Subcutaneous adipose tissue (tissue), 4 donors: ENCODE measurements around the gene HOXC4. TPM values are rescaled to one million over a fixed set of nuclear protein-coding genes. Genes with fewer than 3 reads are reported as not detected.

Source experiments
- total RNA-seq, 4 donors: library from RNA; depleted of rRNA; stranded (reverse); fragments of >200 nt; gene quantifications; one replicate each; pipeline ENCODE4 v1.1.0, GENCODE V29; 2016
- TF ChIP-seq, protein P1 (sequence below): fragments of 450-650 bp; IDR thresholded peaks from one replicate; pipeline ENCODE4 v1.5.1; 2016; ENCODE audit warnings: low read depth, mild to moderate bottlenecking, control low read depth, antibody characterized with exemption, moderate library complexity

The HOXC4 gene
- total RNA-seq, 4 donors from 2014 or later, result 1.1 to 3.5 (median 2.1) TPM

GRCh38 chr12:54060174-54060974, 6.7 kb downstream of the HOXC4 start:
- TF ChIP-seq, protein P1, sequence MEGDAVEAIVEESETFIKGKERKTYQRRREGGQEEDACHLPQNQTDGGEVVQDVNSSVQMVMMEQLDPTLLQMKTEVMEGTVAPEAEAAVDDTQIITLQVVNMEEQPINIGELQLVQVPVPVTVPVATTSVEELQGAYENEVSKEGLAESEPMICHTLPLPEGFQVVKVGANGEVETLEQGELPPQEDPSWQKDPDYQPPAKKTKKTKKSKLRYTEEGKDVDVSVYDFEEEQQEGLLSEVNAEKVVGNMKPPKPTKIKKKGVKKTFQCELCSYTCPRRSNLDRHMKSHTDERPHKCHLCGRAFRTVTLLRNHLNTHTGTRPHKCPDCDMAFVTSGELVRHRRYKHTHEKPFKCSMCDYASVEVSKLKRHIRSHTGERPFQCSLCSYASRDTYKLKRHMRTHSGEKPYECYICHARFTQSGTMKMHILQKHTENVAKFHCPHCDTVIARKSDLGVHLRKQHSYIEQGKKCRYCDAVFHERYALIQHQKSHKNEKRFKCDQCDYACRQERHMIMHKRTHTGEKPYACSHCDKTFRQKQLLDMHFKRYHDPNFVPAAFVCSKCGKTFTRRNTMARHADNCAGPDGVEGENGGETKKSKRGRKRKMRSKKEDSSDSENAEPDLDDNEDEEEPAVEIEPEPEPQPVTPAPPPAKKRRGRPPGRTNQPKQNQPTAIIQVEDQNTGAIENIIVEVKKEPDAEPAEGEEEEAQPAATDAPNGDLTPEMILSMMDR, result no peak

DNA sequence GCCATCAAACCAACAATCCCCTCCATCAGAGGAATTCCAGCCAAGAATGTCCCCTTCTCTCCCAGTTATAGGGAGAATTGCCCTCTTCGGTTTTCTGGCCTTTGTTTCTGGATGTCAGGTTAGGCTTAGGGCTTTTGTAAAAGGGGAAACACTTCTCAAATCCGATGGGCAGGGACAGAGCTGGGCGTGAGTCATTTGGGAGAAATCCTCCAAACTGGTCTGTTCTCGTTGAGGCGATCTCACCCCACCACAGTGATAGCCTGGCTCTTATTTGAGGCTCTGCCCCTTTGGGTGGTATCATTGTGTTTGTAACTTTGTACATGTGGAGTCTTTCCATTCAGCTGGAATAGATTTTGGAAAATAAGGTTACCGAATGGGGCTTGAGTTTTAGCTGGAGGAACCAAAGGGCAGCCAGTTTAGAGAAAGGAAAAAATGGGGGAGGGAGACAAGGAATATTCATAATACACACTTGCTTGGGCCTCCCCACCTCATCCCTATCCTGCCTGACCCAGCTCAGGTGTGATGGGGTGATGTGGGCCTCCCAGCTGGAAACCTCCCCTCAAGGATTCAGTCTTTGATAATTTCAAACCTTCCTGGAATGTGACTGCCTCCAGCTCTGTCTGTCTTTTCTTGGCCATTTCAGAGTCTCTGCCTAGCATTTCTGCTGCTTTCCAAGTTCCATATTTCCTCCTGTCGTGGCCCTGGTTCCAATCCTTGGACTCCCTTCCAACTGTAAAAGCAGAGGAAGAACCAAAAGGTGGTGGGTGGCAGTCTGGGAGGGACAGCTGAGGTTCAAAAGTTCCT, 7.5 kb downstream of the HOXC4 start:
- TF ChIP-seq, protein P1, result no peak

GRCh38 chr12:54065677-54066076, 12.0 kb downstream of the HOXC4 start:
- TF ChIP-seq, protein P1, result no peak

- TF ChIP-seq, protein P1, result no peak
These were observed 12.8 kb downstream of the HOXC4 start for GRCh38 chr12:54066408-54066807.

- TF ChIP-seq, protein P1, result no peak
These were observed 14.9 kb downstream of the HOXC4 start for GRCh38 chr12:54068418-54069070.

DNA sequence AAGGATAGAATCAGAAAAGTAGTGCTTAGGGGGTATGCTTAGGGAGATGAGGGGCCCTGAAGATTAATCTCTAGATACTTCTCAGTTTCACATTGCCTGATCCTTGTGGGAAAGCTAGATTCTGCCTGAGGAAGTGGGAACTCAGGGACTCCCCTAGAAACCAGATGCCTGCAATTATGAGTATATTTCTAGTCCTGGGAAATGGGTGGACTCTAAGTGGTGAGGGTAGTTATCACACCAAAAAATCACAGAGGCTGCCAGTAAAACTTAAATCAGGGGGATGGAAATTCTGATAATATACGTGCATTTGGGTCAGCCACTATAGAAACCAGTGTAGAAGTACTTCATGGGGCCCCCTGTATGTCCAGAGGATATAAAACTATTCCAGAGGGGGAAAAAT, 18.3 kb downstream of the HOXC4 start:
- TF ChIP-seq, protein P1, result no peak

- TF ChIP-seq, protein P1, result no peak
These were observed 20.7 kb downstream of the HOXC4 start for GRCh38 chr12:54074308-54074707.
